HEK293T (cell line): ENCODE measurements around the gene RITA1.

ENCODE experiments used
- CTCF ChIA-PET: fragments of 350-600 bp; formaldehyde crosslinking; extraction: SDS; loops from one replicate; lab custom pipeline; 2021; ENCODE audit warnings: antibody characterized with exemption, inconsistent platforms; lab: Yijun Ruan, JAX
- POLR2A ChIA-PET: fragments of 350-600 bp; formaldehyde crosslinking; extraction: SDS; loops from one replicate; lab custom pipeline; 2020; ENCODE audit warnings: antibody characterized with exemption, inconsistent platforms; lab: Yijun Ruan, JAX
- DNase-seq: peaks from one replicate; pipeline ENCODE4 v3.0.0; 2012; ENCODE audit warnings: mixed read lengths; ENCODE audit errors: extremely low spot score
- ARNT ChIP-seq: fragments of 450-650 bp; IDR thresholded peaks from 2 replicates; pipeline ENCODE4 v1.6.1; 2017; ENCODE audit warnings: mild to moderate bottlenecking
- BHLHE40 ChIP-seq: fragments of 450-650 bp; IDR thresholded peaks from 2 replicates; pipeline ENCODE4 v1.6.1; 2016; ENCODE audit warnings: mild to moderate bottlenecking, moderate library complexity, borderline replicate concordance
- CTBP1 ChIP-seq: fragments of 450-650 bp; IDR thresholded peaks from 2 replicates; pipeline ENCODE4 v1.6.1; 2016; ENCODE audit warnings: borderline replicate concordance
- ELF4 ChIP-seq: fragments of 450-650 bp; IDR thresholded peaks from 2 replicates; pipeline ENCODE4 v1.6.1; 2017; ENCODE audit warnings: antibody characterized with exemption
- FOXA1 ChIP-seq: fragments of 450-650 bp; IDR thresholded peaks from 2 replicates; pipeline ENCODE4 v1.6.1; 2016; ENCODE audit warnings: mild to moderate bottlenecking
- FOXK2 ChIP-seq: fragments of 450-650 bp; IDR thresholded peaks from 2 replicates; pipeline ENCODE4 v1.6.1; 2016; ENCODE audit warnings: mild to moderate bottlenecking
- FOXM1 ChIP-seq: fragments of 450-650 bp; IDR thresholded peaks from 2 replicates; pipeline ENCODE4 v1.6.1; 2017; ENCODE audit warnings: mild to moderate bottlenecking, borderline replicate concordance
- HDGF ChIP-seq: fragments of 450-650 bp; IDR thresholded peaks from 2 replicates; pipeline ENCODE4 v1.6.1; 2017; ENCODE audit warnings: antibody characterized with exemption, borderline replicate concordance
- L3MBTL2 ChIP-seq: fragments of 450-650 bp; conservative IDR thresholded peaks from 2 replicates; pipeline ENCODE4 v1.6.1; 2016; ENCODE audit warnings: mild to moderate bottlenecking
- LEF1 ChIP-seq: fragments of 450-650 bp; IDR thresholded peaks from 2 replicates; pipeline ENCODE4 v1.6.1; 2017; ENCODE audit warnings: mild to moderate bottlenecking, borderline replicate concordance
- NFRKB ChIP-seq: fragments of 450-650 bp; IDR thresholded peaks from 2 replicates; pipeline ENCODE4 v1.6.1; 2016; ENCODE audit warnings: mild to moderate bottlenecking, moderate library complexity
- PKNOX1 ChIP-seq: fragments of 450-650 bp; IDR thresholded peaks from 2 replicates; pipeline ENCODE4 v1.6.1; 2016
- SP1 ChIP-seq: fragments of 450-650 bp; IDR thresholded peaks from 2 replicates; pipeline ENCODE4 v1.6.1; 2017
- SUZ12 ChIP-seq: fragments of 450-650 bp; IDR thresholded peaks from 2 replicates; pipeline ENCODE4 v1.6.1; 2016; ENCODE audit warnings: mild to moderate bottlenecking
- TARDBP ChIP-seq: fragments of 450-650 bp; IDR thresholded peaks from 2 replicates; pipeline ENCODE4 v1.6.1; 2016
- ZNF384 ChIP-seq: fragments of 450-650 bp; IDR thresholded peaks from 2 replicates; pipeline ENCODE4 v1.6.1; 2016

The RITA1 gene

GRCh38 chr12:113191227-113191626, 5.7 kb downstream of the RITA1 start:
- TF ChIP-seq BHLHE40 (no peak), FOXA1 (no peak), ELF4 (no peak), HDGF (no peak), SP1 (no peak), FOXM1 (no peak)
- CTCF ChIA-PET: no interaction called here
- no peak for DNase-seq
- POLR2A ChIA-PET: no interaction called here

- DNase-seq: no peak
- TF ChIP-seq FOXM1 (no peak), ELF4 (no peak), FOXA1 (no peak), BHLHE40 (no peak), ARNT (no peak), FOXK2 (no peak), SP1 (no peak), TARDBP (no peak)
- ChIA-PET POLR2A (interaction anchor here (1.2 to 1.5 kb wide), 2 partner anchors 9 to 27 kb away, joined by 4 to 7 read pairs; partner anchors contain the start of genes DDX54, RITA1 and TPCN1), CTCF (interaction anchor here (1.0 kb wide), 1 partner anchor 231 kb away, joined by 4 read pairs; no protein-coding TSS in a partner anchor)
Observed at GRCh38 chr12:113194971-113195391, 9.5 kb downstream of the RITA1 start.

DNA sequence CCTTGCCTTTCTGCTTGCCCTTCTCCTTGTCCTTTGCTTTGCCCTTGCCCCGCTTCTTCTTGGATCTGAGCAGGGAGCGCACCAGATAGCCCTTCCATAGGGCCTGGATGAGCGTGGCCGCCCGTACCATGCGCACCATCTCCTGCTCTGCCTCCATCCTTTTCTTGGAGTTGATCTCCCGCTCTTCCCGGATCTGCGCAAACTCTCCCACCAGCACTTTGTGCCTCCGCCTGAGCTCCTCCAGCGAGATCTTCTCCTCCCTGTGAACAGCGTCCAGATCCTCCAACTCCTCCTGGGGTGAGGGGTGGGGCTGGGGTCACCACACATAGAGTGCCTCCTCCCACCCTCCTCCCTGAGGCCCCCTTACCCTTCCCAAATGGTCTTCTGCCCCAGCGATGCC, 10.1 kb downstream of the RITA1 start:
- DNase-seq: no peak
- TF ChIP-seq HDGF (no peak), L3MBTL2 (no peak), NFRKB (no peak), BHLHE40 (no peak), SP1 (no peak), FOXA1 (no peak), PKNOX1 (no peak), CTBP1 (no peak), ARNT (no peak)
- CTCF ChIA-PET: interaction anchor here (1.0 kb wide), 1 partner anchor 230 kb away, joined by 4 read pairs; no protein-coding TSS in a partner anchor
- POLR2A ChIA-PET: interaction anchor here (1.2 to 1.5 kb wide), 2 partner anchors 10 to 26 kb away, joined by 4 to 7 read pairs; partner anchors contain the start of genes DDX54, RITA1 and TPCN1

DNA sequence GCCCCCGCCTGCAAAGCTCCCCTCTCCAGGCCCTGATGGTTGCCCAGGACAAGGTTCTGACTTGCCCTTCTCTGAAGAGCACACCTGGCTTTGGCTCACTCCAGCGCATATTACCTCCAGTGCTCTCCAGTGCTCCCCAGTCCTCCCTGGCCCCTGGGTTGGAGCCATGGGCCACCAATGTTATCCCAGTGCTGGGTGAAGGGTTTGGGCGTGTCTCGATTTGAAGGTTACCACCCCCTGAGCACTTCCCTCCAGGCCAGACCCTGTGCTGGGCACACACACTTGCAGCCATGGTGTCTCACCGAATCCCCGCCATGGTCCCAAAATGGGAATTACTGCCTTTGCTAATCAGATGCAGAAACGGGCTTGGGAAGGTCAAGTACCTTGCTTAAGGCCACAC, 11.1 kb downstream of the RITA1 start:
- no peak for DNase-seq
- TF ChIP-seq L3MBTL2 (no peak), FOXK2 (no peak), ARNT (no peak), ELF4 (no peak)
- ChIA-PET CTCF (no interaction called here), POLR2A (interaction anchor here (0.9 kb wide), 1 partner anchor 11 kb away, joined by 3 read pairs; the partner anchor contains the start of genes DDX54 and RITA1)

- ChIA-PET CTCF (interaction anchor here (0.6 kb wide), 3 partner anchors 99 to 855 kb away, joined by 3 read pairs; no protein-coding TSS in a partner anchor), POLR2A (interaction anchor here (0.9 kb wide), 1 partner anchor 12 kb away, joined by 3 read pairs; the partner anchor contains the start of genes DDX54 and RITA1)
Observed at GRCh38 chr12:113196990-113197389, 11.5 kb downstream of the RITA1 start.

GRCh38 chr12:113197518-113198077, 12.1 kb downstream of the RITA1 start:
- ChIA-PET CTCF (interaction anchor here (0.6 kb wide), 4 partner anchors 32 to 854 kb away, joined by 3 to 4 read pairs (median 3); no protein-coding TSS in a partner anchor), POLR2A (no interaction called here)
- DNase-seq: no peak
- TF ChIP-seq BHLHE40 (no peak), ARNT (no peak), SUZ12 (no peak), ELF4 (no peak), SP1 (no peak), FOXK2 (no peak), PKNOX1 (no peak), L3MBTL2 (no peak), LEF1 (no peak)

More at GRCh38 chr12:113196990-113197389, 11.5 kb downstream of the RITA1 start:
- no peak for TF ChIP-seq ARNT
- TF ChIP-seq SUZ12: no peak
- no peak for TF ChIP-seq PKNOX1
- peak; percentile 94 for TF ChIP-seq ZNF384
- TF ChIP-seq BHLHE40: no peak
- DNase-seq: peak; percentile 72

- no peak for TF ChIP-seq CTBP1
- no peak for TF ChIP-seq ELF4
- no peak for TF ChIP-seq HDGF
- TF ChIP-seq FOXA1: no peak
- TF ChIP-seq ZNF384: no peak
- TF ChIP-seq LEF1: no peak
- no peak for TF ChIP-seq ARNT
- no peak for TF ChIP-seq SP1
- no peak for TF ChIP-seq TARDBP
- no peak for TF ChIP-seq FOXM1
- TF ChIP-seq PKNOX1: no peak
- no peak for TF ChIP-seq BHLHE40
- TF ChIP-seq FOXK2: no peak
- no peak for TF ChIP-seq SUZ12
- no peak for TF ChIP-seq NFRKB
- TF ChIP-seq L3MBTL2: no peak
- ChIA-PET CTCF (interaction anchor here (0.6 kb wide), 1 partner anchor 31 kb away, joined by 4 read pairs; no protein-coding TSS in a partner anchor), POLR2A (no interaction called here)
- no peak for DNase-seq
Observed at GRCh38 chr12:113198296-113198695, 12.8 kb downstream of the RITA1 start.
